SK-N-SH (cell line): Measurements from ENCODE around the gene B3GALNT2. TPM values are rescaled to one million over a fixed set of nuclear protein-coding genes. Genes with fewer than 3 reads are reported as not detected.

Experiments
- CTCF ChIA-PET: fragments of 300-600, 350-600 bp; formaldehyde crosslinking; extraction: SDS; loops from one replicate; lab custom pipeline; 2021; lab: Yijun Ruan, JAX
- POLR2A ChIA-PET: fragments of 350-600 bp; sonication (Branson Sonifier 250); formaldehyde crosslinking; extraction: SDS; loops from one replicate; lab custom pipeline; 2020; ENCODE audit warnings: antibody characterized with exemption, inconsistent platforms; lab: Yijun Ruan, JAX
- DNase-seq: peaks from one replicate; pipeline ENCODE4 v3.0.0; 2012
- H2AFZ ChIP-seq: fragments of 200-600 bp; sonication (generic); 2 replicates; pipeline ENCODE4 v1.8.1; 2016; ENCODE audit warnings: antibody characterized with exemption, mild to moderate bottlenecking, low read depth
- H3F3A ChIP-seq: fragments of 200-600 bp; sonication (generic); replicated peaks from 2 replicates; pipeline ENCODE3; 2016; ENCODE audit warnings: antibody characterized with exemption, mild to moderate bottlenecking; ENCODE audit not compliant: insufficient read depth
- H3K27ac ChIP-seq, 2 experiments: fragments of 200-500 bp in 1 of 2; fragments of 200-600 bp in 1 of 2; sonication (Bioruptor generic) in 1 of 2; sonication (generic), shearing (Covaris generic) in 1 of 2; 2 replicates each; pipeline versions ENCODE4 v1.5.1 to v1.6.1; 2014 to 2016; ENCODE audit warnings: low read depth in 2 of 2, inconsistent platforms in 1 of 2, low read length in 1 of 2, mild to moderate bottlenecking in 1 of 2, mixed read lengths in 1 of 2
- H3K27me3 ChIP-seq: fragments of 200-600 bp; sonication (generic), shearing (Covaris generic); 2 replicates; pipeline ENCODE4 v1.6.1; 2016; ENCODE audit warnings: mixed run types; ENCODE audit not compliant: insufficient read depth
- H3K36me3 ChIP-seq, 2 experiments: fragments of 200-500 bp in 1 of 2; fragments of 200-600 bp in 1 of 2; sonication (Bioruptor generic) in 1 of 2; sonication (generic) in 1 of 2; replicated peaks in 1 of 2; 2 replicates each; pipeline versions ENCODE3 to v1.5.1; 2014 to 2016; ENCODE audit warnings: low read length in 1 of 2, mild to moderate bottlenecking in 1 of 2; ENCODE audit not compliant: insufficient read depth in 2 of 2, control insufficient read depth in 1 of 2
- H3K4me1 ChIP-seq, 2 experiments: fragments of 200-500 bp in 1 of 2; fragments of 200-600 bp in 1 of 2; sonication (Bioruptor generic) in 1 of 2; sonication (generic), shearing (Covaris generic) in 1 of 2; 2 replicates each; pipeline versions ENCODE4 v1.5.1 to v1.6.1; 2014 to 2016; ENCODE audit warnings: low read depth in 1 of 2, low read length in 1 of 2, mixed run types in 1 of 2; ENCODE audit not compliant: insufficient read depth in 2 of 2, control insufficient read depth in 1 of 2
- H3K4me2 ChIP-seq: fragments of 200-600 bp; sonication (generic), shearing (Covaris generic); 2 replicates; pipeline ENCODE4 v1.6.1; 2017; ENCODE audit warnings: mixed run types
- H3K4me3 ChIP-seq, 2 experiments: fragments of 200-500 bp in 1 of 2; fragments of 200-600 bp in 1 of 2; sonication (Bioruptor generic) in 1 of 2; sonication (generic), shearing (Covaris generic) in 1 of 2; 2 replicates each; pipeline versions ENCODE4 v1.5.1 to v1.8.1; 2014 to 2016; ENCODE audit warnings: low read depth in 2 of 2, inconsistent platforms in 1 of 2, low read length in 1 of 2, mild to moderate bottlenecking in 1 of 2, mixed read lengths in 1 of 2, moderate library complexity in 1 of 2
- H3K79me2 ChIP-seq: fragments of 200-600 bp; sonication (generic); 2 replicates; pipeline ENCODE4 v1.8.1; 2017; ENCODE audit warnings: mild to moderate bottlenecking; ENCODE audit not compliant: insufficient read depth
- H3K9ac ChIP-seq: fragments of 200-600 bp; sonication (generic); 2 replicates; pipeline ENCODE4 v1.6.1; 2017; ENCODE audit warnings: mixed run types
- H3K9me2 ChIP-seq: fragments of 200-600 bp; sonication (generic); 2 replicates; pipeline ENCODE4 v1.6.1; 2017; ENCODE audit warnings: mixed run types
- H3K9me3 ChIP-seq: fragments of 200-600 bp; sonication (generic); 2 replicates; pipeline ENCODE4 v1.6.1; 2017; ENCODE audit warnings: mixed run types, mild to moderate bottlenecking, moderate library complexity
- H4K20me1 ChIP-seq: fragments of 200-600 bp; sonication (generic); 2 replicates; pipeline ENCODE4 v1.6.1; 2017; ENCODE audit warnings: mild to moderate bottlenecking, mixed run types; ENCODE audit not compliant: insufficient read depth
- CHD2 ChIP-seq: fragments of 150-350 bp; IDR thresholded peaks from 2 replicates; pipeline ENCODE4 v1.6.1; 2018; ENCODE audit warnings: low read length; ENCODE audit not compliant: partially characterized antibody
- EP300 ChIP-seq, 2 experiments: IDR thresholded peaks; 2 replicates each; pipeline versions ENCODE4 v1.4.0 to v1.6.1; 2012; ENCODE audit warnings: borderline replicate concordance in 1 of 2, low read depth in 1 of 2, low read length in 1 of 2
- EZH2phosphoT487 ChIP-seq: fragments of 200-600 bp; sonication (generic); IDR thresholded peaks from 2 replicates; pipeline ENCODE4 v1.6.1; 2017; ENCODE audit warnings: low read depth, mixed run types, mild to moderate bottlenecking, antibody characterized with exemption, moderate library complexity, borderline replicate concordance
- FOXJ3 ChIP-seq: sonication (generic); formaldehyde crosslinking; IDR thresholded peaks from 2 replicates; pipeline ENCODE4 v1.5.1; 2020; ENCODE audit warnings: mild to moderate bottlenecking, missing genetic modification reagents
- GABPA ChIP-seq: IDR thresholded peaks from 2 replicates; pipeline ENCODE4 v1.4.0; 2012; ENCODE audit warnings: low read depth, mild to moderate bottlenecking
- GATA2 ChIP-seq: sonication (generic); formaldehyde crosslinking; IDR thresholded peaks from 2 replicates; pipeline ENCODE4 v1.5.0; 2020; ENCODE audit warnings: mild to moderate bottlenecking, missing genetic modification reagents
- JUND ChIP-seq: IDR thresholded peaks from 2 replicates; pipeline ENCODE4 v1.4.0; 2012
- MAX ChIP-seq: IDR thresholded peaks from 2 replicates; pipeline ENCODE4 v1.4.0; 2012; ENCODE audit warnings: low read depth
- PBX3 ChIP-seq: IDR thresholded peaks from 2 replicates; pipeline ENCODE4; 2012
- RAD21 ChIP-seq: IDR thresholded peaks from 2 replicates; pipeline ENCODE4 v1.6.1; 2012; ENCODE audit warnings: mild to moderate bottlenecking, low read length
- RCOR1 ChIP-seq: fragments of 150-350 bp; IDR thresholded peaks from 2 replicates; pipeline ENCODE4 v1.6.1; 2017; ENCODE audit warnings: antibody characterized with exemption, low read length
- RFX5 ChIP-seq: IDR thresholded peaks from 2 replicates; pipeline ENCODE4 v1.6.1; 2012; ENCODE audit warnings: mild to moderate bottlenecking, improper control_type of control experiment, low read length
- RXRA ChIP-seq: IDR thresholded peaks from 2 replicates; pipeline ENCODE4 v1.4.0; 2012; ENCODE audit warnings: low read depth, mild to moderate bottlenecking, borderline replicate concordance
- SIN3A ChIP-seq: IDR thresholded peaks from 2 replicates; pipeline ENCODE4 v1.6.1; 2012; ENCODE audit warnings: low read depth, mild to moderate bottlenecking, low read length, moderate library complexity, borderline replicate concordance
- SMC3 ChIP-seq: IDR thresholded peaks from 2 replicates; pipeline ENCODE4 v1.6.1; 2012; ENCODE audit warnings: low read depth, low read length, improper control_type of control experiment
- TAF1 ChIP-seq: IDR thresholded peaks from 2 replicates; pipeline ENCODE4 v1.6.1; 2012; ENCODE audit warnings: low read depth, mild to moderate bottlenecking, low read length, moderate library complexity, borderline replicate concordance
- TCF12 ChIP-seq: IDR thresholded peaks from 2 replicates; pipeline ENCODE4 v1.4.0; 2012
- TEAD4 ChIP-seq: IDR thresholded peaks from 2 replicates; pipeline ENCODE4 v1.4.0; 2012; ENCODE audit warnings: mild to moderate bottlenecking, borderline replicate concordance; ENCODE audit not compliant: insufficient read depth
- USF1 ChIP-seq: IDR thresholded peaks from 2 replicates; pipeline ENCODE4 v1.4.0; 2012; ENCODE audit warnings: low read depth, borderline replicate concordance
- USF2 ChIP-seq: fragments of 150-350 bp; IDR thresholded peaks from 2 replicates; pipeline ENCODE4 v1.6.1; 2017; ENCODE audit warnings: antibody characterized with exemption, low read length, low read depth, borderline replicate concordance
- WGBS: methylation state at CpG from one replicate; pipeline ENCODE4 v1.1.6; 2017; ENCODE audit warnings: low lambda C conversion rate; 5-methylcytosine and 5-hydroxymethylcytosine counted together
- polyA plus RNA-seq, 3 experiments: library from polyadenylated mRNA; depleted of rRNA; stranded (reverse); fragments of >200 nt; gene quantifications; 2 replicates each; pipeline ENCODE4 v1.2.3, GENCODE V29; 2012

B3GALNT2 gene
- polyA plus RNA-seq, 1 of the 3 experiments (the other 2 are of a cell fraction), result 15.5 TPM

- Histone ChIP-seq H3F3A (no peaks in the 10 kb centered on the region), H3K4me1 (peaks cover 0 to 57% of the 10 kb centered on the region in 2 experiments; a peak in 2 of 4 replicates), H3K4me3 (no peak overlapping the region), H4K20me1 (no peaks in the 10 kb centered on the region), H3K36me3 (no peaks in the 10 kb centered on the region), H3K27ac (peak overlapping the region in 1 of 2 experiments; percentile 95; a peak in 2 of 4 replicates), H2AFZ (no peak overlapping the region), H3K27me3 (no peaks in the 10 kb centered on the region), H3K9ac (no peak overlapping the region), H3K9me3 (no peaks in the 10 kb centered on the region), H3K9me2 (no peaks in the 10 kb centered on the region), H3K4me2 (no peak overlapping the region), H3K79me2 (no peaks in the 10 kb centered on the region)
- TF ChIP-seq RAD21 (peak; percentile 17; the same call in 1 of the 2 replicates), PBX3 (no peak), RXRA (no peak), SMC3 (no peak), CHD2 (no peak), RFX5 (no peak), USF1 (no peak), TEAD4 (no peak)
- WGBS, result 76% methylated on average over 9 of the region's 10 CpGs
- DNase-seq, result no peak
- CTCF ChIA-PET, result interaction anchor here (1.3 kb wide), 1 partner anchor 38 kb away, joined by 4 read pairs; no protein-coding TSS in a partner anchor
- POLR2A ChIA-PET, result interaction anchor here (1.0 kb wide), 1 partner anchor 95 kb away, joined by 3 read pairs; no protein-coding TSS in a partner anchor
These were observed 48.0 kb upstream of the B3GALNT2 start for GRCh38 chr1:235552146-235552716.

- ChIA-PET CTCF (interaction anchor here (0.8 to 1.3 kb wide), 3 partner anchors 11 to 51 kb away, joined by 4 read pairs; partner anchors contain the start of gene B3GALNT2), POLR2A (no interaction called here)
- Histone ChIP-seq H3K79me2 (no peaks in the 10 kb centered on the region), H3K9me2 (no peaks in the 10 kb centered on the region), H3K4me2 (no peak overlapping the region), H4K20me1 (no peaks in the 10 kb centered on the region), H3K4me3 (peak overlapping the region in 1 of 2 experiments; percentile 15; a peak in 1 of 4 replicates), H3K36me3 (no peaks in the 10 kb centered on the region), H3K9me3 (no peaks in the 10 kb centered on the region), H3K9ac (no peak overlapping the region), H3K27me3 (no peaks in the 10 kb centered on the region), H3K27ac (peak overlapping the region in 1 of 2 experiments; percentile 96; a peak in 2 of 4 replicates), H2AFZ (no peak overlapping the region), H3F3A (no peaks in the 10 kb centered on the region), H3K4me1 (peaks cover 0 to 60% of the 10 kb centered on the region in 2 experiments; a peak in 2 of 4 replicates)
- TF ChIP-seq SIN3A, result no peak
- peak; percentile 66; the same call in 1 of the 2 replicates for TF ChIP-seq FOXJ3 (CRISPR knock-in tag)
- no peak for TF ChIP-seq MAX
- TF ChIP-seq JUND, result no peak
- TF ChIP-seq EZH2phosphoT487, result no peak
- peak; percentile 27; the same call in 1 of the 2 replicates for TF ChIP-seq TCF12
- peak; percentile 63; the same call in 1 of the 2 replicates for TF ChIP-seq RCOR1
- no peak for TF ChIP-seq USF2
- TF ChIP-seq SMC3, result no peak
- no peak for TF ChIP-seq TAF1
- TF ChIP-seq GABPA, result no peak
- TF ChIP-seq GATA2, result peak; percentile 79
- TF ChIP-seq CHD2, result peak; percentile 40
- TF ChIP-seq EP300 (IDR thresholded peaks at IDR 0.05; ENCODE audit: borderline replicate concordance in 1 of 2, low read depth in 1 of 2, low read length in 1 of 2), result peak in 1 of 2 experiments; percentile 73; a peak in 2 of 4 replicates
- TF ChIP-seq RXRA, result no peak
- peak; percentile 49; the same call in 1 of the 2 replicates for TF ChIP-seq TEAD4
- 41% methylated on average over 13 of the region's 13 CpGs for WGBS
- peak; percentile 57 for DNase-seq
These were observed 45.3 kb upstream of the B3GALNT2 start for GRCh38 chr1:235549351-235550139.
